Measurements from ENCODE around the gene RAB3IL1.
A peak's percentile ranks its signal among the peaks of the same experiment; 100 is the strongest.
"Not testable (repeated sequence)": the region's sequence is repeated elsewhere in the genome, so short reads cannot be mapped to it uniquely, and the experiment has no call there.

RAB3IL1 gene

GRCh38 chr11:61892085-61892370, 25.3 kb downstream of the RAB3IL1 start:
- no peak for DNase-seq
- intact Hi-C loops (cut with DNase I): loop anchor here (1.0 to 5.0 kb wide), 2 partner anchors 75 to 94 kb away; partner anchors contain the start of gene FADS1

- intact Hi-C loops (cut with DNase I): loop anchor here (1.0 to 5.0 kb wide), 2 partner anchors 74 to 93 kb away; partner anchors contain the start of gene FADS1
- DNase-seq: peak; percentile 68 to 97 (median 78)
Measured at GRCh38 chr11:61891331-61892084, 25.9 kb downstream of the RAB3IL1 start, which contains the start of gene FADS3. Gene FADS3 (minus strand): TSS chr11:61891545. CDS start chr11:61891381, 164 bp downstream.

GRCh38 chr11:61890529-61891330, 26.6 kb downstream of the RAB3IL1 start:
- intact Hi-C loops (cut with DNase I): loop anchor here (5.0 kb wide), 1 partner anchor 73 kb away; the partner anchor contains the start of gene FADS1
- DNase-seq: peak in 2 of 10 donors; percentile 37 to 80

- intact Hi-C loops (cut with DNase I): loop anchor here (5.0 kb wide), 1 partner anchor 73 kb away; the partner anchor contains the start of gene FADS1
- no peak for DNase-seq
Measured at GRCh38 chr11:61889831-61890230, 27.5 kb downstream of the RAB3IL1 start.

GRCh38 chr11:61888590-61888989, 28.8 kb downstream of the RAB3IL1 start:
- intact Hi-C loops (cut with DNase I): no loop called here
- DNase-seq: no peak

GRCh38 chr11:61887839-61888494, 29.4 kb downstream of the RAB3IL1 start:
- intact Hi-C loops (cut with DNase I): no loop called here
- DNase-seq: no peak

- intact Hi-C loops (cut with DNase I): no loop called here
- DNase-seq: no peak
Measured at GRCh38 chr11:61886643-61887042, 30.7 kb downstream of the RAB3IL1 start.

- intact Hi-C loops (cut with DNase I): no loop called here
- DNase-seq: no peak
Measured at GRCh38 chr11:61885784-61886580, 31.4 kb downstream of the RAB3IL1 start.

- DNase-seq: no peak
- intact Hi-C loops (cut with DNase I): no loop called here
Measured at GRCh38 chr11:61885166-61885778, 32.1 kb downstream of the RAB3IL1 start.

- intact Hi-C loops (cut with DNase I): no loop called here
- DNase-seq: no peak
Measured at GRCh38 chr11:61883947-61884346, 33.4 kb downstream of the RAB3IL1 start.

- peak in 4 of 10 donors; percentile 36 to 83 (median 58) for DNase-seq
- intact Hi-C loops (cut with DNase I): no loop called here
Measured at GRCh38 chr11:61883327-61883726, 34.0 kb downstream of the RAB3IL1 start.

- no peak for DNase-seq
- intact Hi-C loops (cut with DNase I): no loop called here
Measured at GRCh38 chr11:61882879-61883278, 34.5 kb downstream of the RAB3IL1 start.

GRCh38 chr11:61882267-61882666, 35.1 kb downstream of the RAB3IL1 start:
- DNase-seq; intact Hi-C loops (cut with DNase I): not testable (repeated sequence)

GRCh38 chr11:61881397-61881796, 36.0 kb downstream of the RAB3IL1 start:
- intact Hi-C loops (cut with DNase I): no loop called here
- no peak for DNase-seq

- intact Hi-C loops (cut with DNase I): no loop called here
Measured at GRCh38 chr11:61880454-61880853, 36.9 kb downstream of the RAB3IL1 start.

GRCh38 chr11:61880031-61880430, 37.3 kb downstream of the RAB3IL1 start:
- intact Hi-C loops (cut with DNase I): no loop called here
- DNase-seq: no peak

More at GRCh38 chr11:61880454-61880853, 36.9 kb downstream of the RAB3IL1 start:
- no peak for DNase-seq

GRCh38 chr11:61879152-61879551, 38.2 kb downstream of the RAB3IL1 start:
- intact Hi-C loops (cut with DNase I): no loop called here
- no peak for DNase-seq

- intact Hi-C loops (cut with DNase I): no loop called here
- DNase-seq: no peak
Measured at GRCh38 chr11:61875698-61876097, 41.7 kb downstream of the RAB3IL1 start.

GRCh38 chr11:61874853-61875252, 42.5 kb downstream of the RAB3IL1 start:
- no peak for DNase-seq
- intact Hi-C loops (cut with DNase I): no loop called here

GRCh38 chr11:61874377-61874809, 43.0 kb downstream of the RAB3IL1 start:
- DNase-seq: no peak
- intact Hi-C loops (cut with DNase I): no loop called here

Data from posterior cingulate gyrus (tissue), 11 donors.